Ovary (tissue), 9 donors: ENCODE results near the gene EFEMP2. TPM values are rescaled to one million over a fixed set of nuclear protein-coding genes. Genes with fewer than 3 reads are reported as not detected.

Experiments used
- DNase-seq, 5 donors: peaks; one replicate each; pipeline ENCODE4 v3.0.0-alpha.2; 2019 to 2020
- H3K27ac ChIP-seq, 2 donors: fragments of 200-600 bp; one replicate each; pipeline versions ENCODE4 v1.5.1 to v1.8.0; 2019 to 2022
- H3K27me3 ChIP-seq: fragments of 200-600 bp; one replicate; pipeline ENCODE4 v1.8.0; 2022
- H3K36me3 ChIP-seq: fragments of 200-600 bp; sonication (generic); one replicate; pipeline ENCODE4 v1.5.1; 2019
- H3K4me1 ChIP-seq: one replicate; pipeline ENCODE4 v1.8.1; 2013; ENCODE audit warnings: mild to moderate bottlenecking, moderate library complexity; ENCODE audit not compliant: insufficient read depth
- H3K4me3 ChIP-seq: fragments of 200-600 bp; sonication (generic); one replicate; pipeline ENCODE4 v1.5.1; 2017
- H3K9me3 ChIP-seq, 2 donors: fragments of 200-600 bp in 1 of 2; sonication (generic) in 1 of 2; one replicate each; pipeline versions ENCODE4 v1.5.1 to v1.8.1; 2013 to 2019; ENCODE audit warnings: mild to moderate bottlenecking in 1 of 2, moderate library complexity in 1 of 2
- EP300 ChIP-seq: sonication (generic); formaldehyde crosslinking; IDR thresholded peaks from one replicate; pipeline ENCODE4 v1.6.1; 2017; ENCODE audit warnings: antibody characterized with exemption
- POLR2A ChIP-seq: fragments of 450-650 bp; IDR thresholded peaks from one replicate; pipeline ENCODE4 v1.6.1; 2017; ENCODE audit warnings: antibody characterized with exemption, mild to moderate bottlenecking, moderate library complexity
- WGBS, 3 donors: extraction: QIAGEN DNeasy Blood & Tissue Kit in 1 of 3; methylation state at CpG; one replicate each; pipeline versions ENCODE4 v1.1.5 to v1.1.7; 2013 to 2017; 5-methylcytosine and 5-hydroxymethylcytosine counted together
- intact Hi-C, 4 donors: fragments of 100-400 bp; cut with DNase I; formaldehyde crosslinking; loops; one replicate each; pipeline versions ENCODE4 v1.11.0 to v1.15.1; 2022 to 2023
- polyA plus RNA-seq, 2 donors: library from polyadenylated mRNA; stranded (reverse); fragments of 200-250 nt in 1 of 2; fragments of 350-450 nt in 1 of 2; fragmentation: Illumina TruSeq in 1 of 2; extraction: RNeasy Lipid Tissue Mini Kit (QIAGEN cat#74804) in 1 of 2; gene quantifications; one replicate each; pipeline ENCODE4 v1.2.3, GENCODE V29; 2013 to 2014
- total RNA-seq, 7 donors: library from RNA; depleted of rRNA in 2 of 7; stranded (reverse); fragments of >200 nt in 2 of 7; fragmentation: NEBNext Ultra II Directional in 3 of 7; extraction: Animal tissue kit (Norgen Biotek cat#: 25700) in 3 of 7; gene quantifications; one replicate each; pipeline versions ENCODE4 v1.1.0 to v1.2.4, GENCODE V29; 2016 to 2023
- TF ChIP-seq, protein P1 (sequence below), 3 donors: fragments of 450-650 bp in 2 of 3; fragments of 200-600 bp in 1 of 3; IDR thresholded peaks; one replicate each; pipeline versions ENCODE4 v1.5.1 to v1.8.0; 2016 to 2022; ENCODE audit warnings: antibody characterized with exemption in 3 of 3, mild to moderate bottlenecking in 1 of 3
- donor health status: DM: no; HTN: no; CAD: no; lungs with moderate emphysema.
- donor health status: DM: no; HTN: no; CAD: no.
- donor health status: Bipolar disorder and iron deficiency.
- donor health status: DM: yes; HTN: yes; CAD: no.
- donor health status: DM: no; HTN: no; CAD: no.
- donor health status: DM: yes; HTN: yes; CAD: no.

EFEMP2 gene
- total and polyA plus RNA-seq, 9 donors = 46.6 to 172 (median 132) TPM

DNA sequence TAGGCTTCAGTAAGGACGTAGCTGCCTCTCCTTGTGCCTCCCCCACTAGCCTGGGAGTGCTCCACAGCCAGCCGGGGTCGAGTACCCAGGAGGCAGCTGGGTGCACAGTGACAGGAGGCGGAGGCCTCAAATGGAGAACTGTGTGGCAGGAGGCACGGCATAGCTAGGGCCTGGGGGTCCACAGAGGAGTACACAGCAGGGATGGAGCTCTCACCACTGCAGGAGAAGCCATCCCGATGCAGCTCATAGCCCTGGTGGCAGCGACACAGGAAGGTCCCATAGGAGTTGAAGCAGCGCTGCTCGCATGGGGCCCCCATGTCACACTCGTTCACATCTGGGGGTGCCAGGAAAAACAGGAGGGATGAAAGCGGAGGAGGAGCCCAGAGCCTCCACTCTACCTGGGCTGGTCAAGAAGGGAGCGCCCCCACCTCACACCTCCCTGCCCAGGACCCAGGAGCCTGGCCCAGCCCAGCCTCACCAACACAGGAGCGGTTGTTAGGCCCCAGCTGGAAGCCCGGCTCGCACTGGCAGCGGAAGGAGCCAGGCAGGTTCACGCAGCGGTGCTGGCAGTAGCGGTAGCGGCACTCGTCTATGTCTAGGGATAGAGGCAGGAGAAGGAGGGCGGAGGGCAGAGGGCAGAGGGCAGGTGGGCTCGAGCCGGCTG is 2.8 kb downstream of the EFEMP2 start:
- Histone ChIP-seq H3K36me3 (no peaks in the 10 kb centered on the region), H3K4me3 (no peak overlapping the region), H3K27ac (no peak overlapping the region), H3K4me1 (peaks cover 4% of the 10 kb centered on the region), H3K9me3 (no peaks in the 10 kb centered on the region), H3K27me3 (no peaks in the 10 kb centered on the region)
- 76 to 81% (median 79%) methylated on average over 21 to 24 of the region's 24 CpGs for WGBS, 3 donors
- intact Hi-C loops = no loop called here
- TF ChIP-seq EP300 = no peak
- TF ChIP-seq, protein P1, sequence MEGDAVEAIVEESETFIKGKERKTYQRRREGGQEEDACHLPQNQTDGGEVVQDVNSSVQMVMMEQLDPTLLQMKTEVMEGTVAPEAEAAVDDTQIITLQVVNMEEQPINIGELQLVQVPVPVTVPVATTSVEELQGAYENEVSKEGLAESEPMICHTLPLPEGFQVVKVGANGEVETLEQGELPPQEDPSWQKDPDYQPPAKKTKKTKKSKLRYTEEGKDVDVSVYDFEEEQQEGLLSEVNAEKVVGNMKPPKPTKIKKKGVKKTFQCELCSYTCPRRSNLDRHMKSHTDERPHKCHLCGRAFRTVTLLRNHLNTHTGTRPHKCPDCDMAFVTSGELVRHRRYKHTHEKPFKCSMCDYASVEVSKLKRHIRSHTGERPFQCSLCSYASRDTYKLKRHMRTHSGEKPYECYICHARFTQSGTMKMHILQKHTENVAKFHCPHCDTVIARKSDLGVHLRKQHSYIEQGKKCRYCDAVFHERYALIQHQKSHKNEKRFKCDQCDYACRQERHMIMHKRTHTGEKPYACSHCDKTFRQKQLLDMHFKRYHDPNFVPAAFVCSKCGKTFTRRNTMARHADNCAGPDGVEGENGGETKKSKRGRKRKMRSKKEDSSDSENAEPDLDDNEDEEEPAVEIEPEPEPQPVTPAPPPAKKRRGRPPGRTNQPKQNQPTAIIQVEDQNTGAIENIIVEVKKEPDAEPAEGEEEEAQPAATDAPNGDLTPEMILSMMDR (IDR thresholded peaks at IDR 0.05) = no peak
- TF ChIP-seq POLR2A = no peak
- peak in 3 of 5 donors; percentile 21 to 44 (median 34) for DNase-seq

DNA sequence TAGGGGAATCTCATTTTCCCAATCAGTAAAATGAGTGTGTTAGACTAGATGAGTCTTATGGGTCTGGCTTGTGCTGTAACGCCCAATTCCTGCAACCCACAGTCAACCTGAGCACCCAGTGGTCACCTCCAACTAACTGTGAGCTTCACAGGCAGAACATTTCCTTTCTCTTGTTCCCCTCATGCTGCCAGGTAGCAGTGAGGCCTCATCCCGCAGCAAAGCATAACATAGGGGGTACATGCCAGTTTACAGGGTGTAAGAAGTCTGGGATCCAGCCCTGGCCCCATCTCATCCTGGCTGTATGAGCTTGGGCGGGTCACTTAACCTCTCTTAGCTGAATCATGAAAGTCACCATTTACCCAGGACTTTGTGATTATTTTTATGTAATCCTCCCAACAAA is 3.7 kb downstream of the EFEMP2 start:
- Histone ChIP-seq H3K27ac (no peak overlapping the region), H3K9me3 (no peaks in the 10 kb centered on the region), H3K36me3 (no peaks in the 10 kb centered on the region), H3K27me3 (no peaks in the 10 kb centered on the region), H3K4me1 (peaks cover 4% of the 10 kb centered on the region), H3K4me3 (no peak overlapping the region)
- intact Hi-C loops = no loop called here
- TF ChIP-seq EP300 = no peak
- TF ChIP-seq, protein P1 (IDR thresholded peaks at IDR 0.05) = no peak
- no peak for TF ChIP-seq POLR2A
- 80 to 89% (median 87%) methylated on average over 3 of the region's 3 CpGs for WGBS, 3 donors
- DNase-seq = no peak

DNA sequence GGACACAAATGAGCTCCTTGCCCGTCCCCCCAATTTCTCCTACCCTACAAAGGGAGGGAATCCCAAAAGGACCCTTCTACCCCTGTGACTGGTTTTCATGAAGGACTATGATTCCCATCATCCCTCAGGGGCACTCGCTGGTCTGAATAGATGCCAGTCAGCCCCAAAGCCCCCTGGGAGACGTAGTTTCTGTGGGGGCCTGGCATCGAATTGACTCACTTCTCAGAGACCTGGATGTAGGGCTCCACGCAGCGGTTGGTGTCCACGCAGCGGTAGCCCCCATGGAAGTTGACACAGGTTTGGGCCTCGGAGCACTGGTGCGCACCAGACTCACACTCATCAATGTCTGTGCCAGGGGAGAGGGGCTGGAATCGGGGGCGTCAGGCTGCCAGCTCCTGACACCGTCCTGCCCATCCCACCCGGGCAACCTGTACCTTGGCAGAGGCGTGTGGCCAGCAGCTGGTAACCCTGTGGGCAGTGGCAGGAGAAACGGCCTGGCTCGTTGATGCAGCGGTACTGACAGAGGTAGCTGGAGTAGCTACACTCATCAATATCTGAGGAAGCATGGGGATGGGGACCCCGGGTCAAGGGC is 4.4 kb downstream of the EFEMP2 start:
- Histone ChIP-seq H3K27ac (no peak overlapping the region), H3K9me3 (no peaks in the 10 kb centered on the region), H3K4me1 (peaks cover 2% of the 10 kb centered on the region), H3K36me3 (no peaks in the 10 kb centered on the region), H3K27me3 (no peaks in the 10 kb centered on the region), H3K4me3 (no peak overlapping the region)
- no peak for TF ChIP-seq EP300
- TF ChIP-seq POLR2A = no peak
- TF ChIP-seq, protein P1 (IDR thresholded peaks at IDR 0.05) = no peak
- DNase-seq = peak in 3 of 5 donors; percentile 28 to 60 (median 53)
- WGBS, 3 donors = 75 to 89% (median 79%) methylated on average over 18 to 19 of the region's 19 CpGs
- intact Hi-C loops = no loop called here

DNA sequence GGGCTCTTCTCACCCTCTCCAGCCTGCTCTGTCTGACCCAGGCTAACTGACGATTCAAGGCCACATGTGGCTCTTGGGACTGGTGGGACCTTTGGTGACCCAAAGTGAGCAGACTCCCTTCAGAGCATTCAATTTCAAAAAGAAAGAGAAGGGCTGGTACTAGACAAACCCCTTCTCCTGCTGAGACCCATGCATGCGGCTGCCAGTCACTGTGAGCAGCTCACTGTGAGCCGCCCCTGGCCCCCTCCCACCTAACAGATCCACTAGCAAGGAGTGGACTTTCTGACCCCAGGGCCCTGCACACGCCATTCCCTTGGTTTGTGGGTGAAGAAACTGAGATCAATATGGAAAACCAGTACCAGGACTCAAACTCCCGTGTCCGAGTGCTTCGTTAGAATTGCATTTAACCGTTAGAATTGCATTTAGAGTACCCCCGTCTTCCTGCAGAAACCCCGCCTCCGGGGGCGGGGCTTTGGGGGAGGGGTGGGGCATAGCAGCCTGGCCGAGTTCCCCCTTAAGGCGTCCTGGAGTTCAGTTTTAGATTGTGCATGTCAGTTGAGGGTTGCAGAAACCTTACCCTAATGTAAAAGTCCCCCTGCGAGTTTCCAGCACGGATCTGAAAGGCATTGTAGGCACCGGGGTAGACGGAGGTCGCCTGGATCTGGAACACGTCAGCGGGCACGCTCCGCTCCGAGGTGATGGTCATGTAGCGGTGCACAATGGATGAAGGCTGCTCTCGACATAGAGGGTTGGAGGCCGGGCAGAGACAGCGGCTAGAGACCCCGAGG is 5.1 kb downstream of the EFEMP2 start:
- Histone ChIP-seq H3K4me1 (peaks cover 2% of the 10 kb centered on the region), H3K36me3 (no peaks in the 10 kb centered on the region), H3K27me3 (no peaks in the 10 kb centered on the region), H3K9me3 (no peaks in the 10 kb centered on the region), H3K4me3 (no peak overlapping the region), H3K27ac (no peak overlapping the region)
- no peak for TF ChIP-seq EP300
- TF ChIP-seq, protein P1 (IDR thresholded peaks at IDR 0.05) = no peak
- TF ChIP-seq POLR2A = no peak
- peak in 3 of 5 donors; percentile 38 to 49 (median 47) for DNase-seq
- WGBS, 3 donors = 53 to 60% (median 54%) methylated on average over 29 of the region's 29 CpGs
- intact Hi-C loops = no loop called here
